Endometrial microvascular endothelial cells (primary cell): ENCODE measurements around the gene TTC23. TPM values are rescaled to one million over a fixed set of nuclear protein-coding genes. Genes with fewer than 3 reads are reported as not detected.
"Not testable (repeated sequence)": the region's sequence is repeated elsewhere in the genome, so short reads cannot be mapped to it uniquely, and the experiment has no call there.

Experiments
- in situ Hi-C: cut with HindIII; loops from 2 replicates; pipeline ENCODE4 v1.10.0; 2017; ENCODE audit warnings: low sequenced_read_pairs, low pct_unique_long_range_greater_than_20kb; ENCODE audit errors: inconsistent ontology term
- total RNA-seq: library from RNA; depleted of rRNA; stranded (reverse); fragments of >200 nt; gene quantifications from one replicate; pipeline ENCODE4 v1.2.3, GENCODE V29; 2015; ENCODE audit errors: inconsistent ontology term

The TTC23 gene
- total RNA-seq, 1 donor from 2014 or later, result 8.1 TPM

DNA sequence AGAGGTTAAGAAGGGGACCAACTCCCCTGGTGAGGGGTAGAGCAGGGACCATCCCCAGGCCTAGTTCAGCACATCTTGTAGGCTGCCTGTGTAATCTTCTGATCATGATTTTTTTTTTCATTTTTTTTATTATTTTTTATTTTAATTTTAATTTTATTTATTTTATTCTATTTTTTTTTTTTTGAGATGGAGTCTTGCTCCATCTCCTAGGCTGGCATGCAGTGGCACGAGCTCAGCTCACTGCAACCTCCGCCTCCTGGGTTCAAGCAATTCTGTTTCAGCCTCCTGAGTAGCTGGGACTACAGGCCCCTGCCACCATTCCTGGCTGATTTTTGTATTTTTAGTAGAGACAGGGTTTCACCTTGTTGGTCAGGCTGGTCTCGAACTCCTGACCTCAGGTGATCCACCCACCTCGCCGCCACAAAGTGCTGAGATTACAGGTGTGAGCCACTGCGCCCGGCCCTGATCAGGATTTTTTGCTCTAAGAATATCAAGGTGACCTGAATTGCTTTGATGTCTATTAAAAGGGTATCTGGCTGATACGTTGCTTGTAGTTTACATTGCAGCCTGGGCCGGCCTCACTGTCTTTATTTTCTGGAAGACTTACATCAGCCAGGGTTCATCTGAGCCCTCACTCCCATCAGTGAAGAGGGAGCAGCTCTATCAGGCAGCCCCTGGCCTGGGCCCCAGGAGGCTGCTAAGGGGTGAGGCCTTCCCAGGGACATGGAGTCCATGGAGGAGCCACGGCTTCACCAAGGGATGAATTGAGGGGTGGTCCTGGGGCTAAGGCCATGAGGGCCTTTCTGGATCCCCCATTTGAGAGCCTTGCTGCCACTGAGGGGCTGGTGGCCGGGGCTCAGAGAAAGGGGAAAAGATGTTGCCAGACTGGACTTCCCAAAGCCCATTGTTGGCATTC, 133.8 kb downstream of the TTC23 start:
- in situ Hi-C loops, result no loop called here

DNA sequence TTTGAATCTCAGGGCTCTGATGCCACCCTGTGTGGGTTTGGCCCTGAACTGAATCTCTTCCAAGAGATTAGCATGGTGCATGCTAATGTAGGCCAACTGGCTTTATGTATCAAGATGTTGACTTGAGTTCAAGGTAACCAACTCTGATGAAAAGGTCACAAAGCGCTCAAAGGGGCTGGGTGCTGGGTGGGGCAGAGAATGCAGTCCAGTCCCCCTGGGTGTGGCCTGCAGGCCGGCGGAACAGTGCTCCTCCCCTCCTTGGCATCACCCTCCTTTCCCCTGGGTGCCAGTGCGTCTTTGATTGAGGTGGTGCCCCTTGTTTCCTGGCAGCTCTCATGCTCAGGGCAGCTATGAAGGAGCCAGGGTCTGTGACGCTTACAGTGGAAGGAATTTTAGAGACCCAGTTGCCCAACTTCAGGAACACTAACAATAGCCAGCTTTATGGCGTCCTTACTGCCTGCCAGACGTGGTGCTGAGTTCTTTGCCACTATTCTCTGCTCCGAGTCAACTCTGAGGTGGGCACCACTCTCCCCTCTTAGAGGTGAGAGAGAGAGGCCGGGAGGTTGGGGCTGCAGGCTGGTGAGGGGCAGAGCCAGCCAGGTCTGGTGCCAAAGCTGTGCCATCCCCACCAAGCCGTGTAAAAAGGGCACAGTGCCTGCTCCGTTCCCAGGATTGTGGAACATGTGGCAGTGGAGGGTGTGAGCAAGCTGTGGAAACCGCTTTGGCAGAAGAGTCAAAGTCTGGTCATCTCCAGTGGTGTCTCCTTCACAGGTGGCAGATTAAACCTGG, 134.7 kb downstream of the TTC23 start:
- in situ Hi-C loops, result no loop called here

DNA sequence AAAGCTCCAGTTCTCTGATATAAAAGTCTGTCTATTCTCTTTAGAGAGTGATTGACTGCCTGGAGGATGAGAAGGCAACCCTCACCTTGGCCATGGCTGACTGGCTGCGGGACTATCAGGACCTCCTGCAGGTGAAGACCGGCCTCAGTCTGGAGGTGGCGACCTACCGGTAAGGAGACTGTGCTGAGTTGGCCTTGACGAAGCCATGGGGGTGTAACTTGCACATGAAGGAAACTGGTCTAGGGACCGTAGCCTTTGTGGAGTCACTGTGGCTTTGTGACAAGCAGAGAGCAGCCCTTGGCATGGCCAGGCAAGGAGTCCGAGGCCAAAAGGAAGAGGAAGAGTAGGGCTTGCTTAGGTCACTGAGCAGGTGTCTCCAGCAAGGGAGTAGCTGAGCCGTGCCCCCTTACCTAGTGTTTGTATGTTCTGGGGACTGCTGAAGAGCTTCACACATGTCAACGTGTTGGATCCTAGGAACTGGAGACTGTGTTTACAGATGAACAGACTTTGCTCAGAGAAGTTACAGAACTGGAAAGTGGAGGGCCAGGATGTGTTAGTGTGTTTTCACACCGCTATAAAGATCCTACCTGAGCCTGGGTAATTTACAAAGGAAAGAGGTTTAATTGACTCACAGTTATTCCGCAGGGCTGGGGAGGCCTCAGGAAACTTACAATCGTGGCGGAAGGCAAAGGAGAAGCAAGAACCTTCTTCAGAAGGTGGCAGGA, 135.7 kb downstream of the TTC23 start:
- in situ Hi-C loops, result no loop called here

DNA sequence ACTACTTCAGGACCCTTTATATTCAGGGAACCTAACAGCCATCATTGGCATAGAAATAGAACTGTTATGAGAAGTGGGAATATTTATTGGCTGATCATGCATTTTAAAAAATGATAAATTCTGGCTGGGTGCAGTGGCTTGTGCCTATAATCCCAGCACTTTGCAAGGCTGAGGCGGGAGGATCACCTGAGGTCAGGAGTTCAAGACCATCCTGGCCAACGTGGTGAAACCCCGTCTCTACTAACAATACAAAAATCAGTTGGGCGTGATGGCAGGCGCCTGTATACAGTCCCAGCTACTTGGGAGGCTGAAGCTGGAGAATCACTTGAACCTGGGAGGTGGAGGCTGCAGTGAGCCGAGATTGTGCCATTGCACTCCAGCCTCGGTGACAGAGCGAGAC, 137.7 kb downstream of the TTC23 start:
- in situ Hi-C loops, result not testable (repeated sequence)

DNA sequence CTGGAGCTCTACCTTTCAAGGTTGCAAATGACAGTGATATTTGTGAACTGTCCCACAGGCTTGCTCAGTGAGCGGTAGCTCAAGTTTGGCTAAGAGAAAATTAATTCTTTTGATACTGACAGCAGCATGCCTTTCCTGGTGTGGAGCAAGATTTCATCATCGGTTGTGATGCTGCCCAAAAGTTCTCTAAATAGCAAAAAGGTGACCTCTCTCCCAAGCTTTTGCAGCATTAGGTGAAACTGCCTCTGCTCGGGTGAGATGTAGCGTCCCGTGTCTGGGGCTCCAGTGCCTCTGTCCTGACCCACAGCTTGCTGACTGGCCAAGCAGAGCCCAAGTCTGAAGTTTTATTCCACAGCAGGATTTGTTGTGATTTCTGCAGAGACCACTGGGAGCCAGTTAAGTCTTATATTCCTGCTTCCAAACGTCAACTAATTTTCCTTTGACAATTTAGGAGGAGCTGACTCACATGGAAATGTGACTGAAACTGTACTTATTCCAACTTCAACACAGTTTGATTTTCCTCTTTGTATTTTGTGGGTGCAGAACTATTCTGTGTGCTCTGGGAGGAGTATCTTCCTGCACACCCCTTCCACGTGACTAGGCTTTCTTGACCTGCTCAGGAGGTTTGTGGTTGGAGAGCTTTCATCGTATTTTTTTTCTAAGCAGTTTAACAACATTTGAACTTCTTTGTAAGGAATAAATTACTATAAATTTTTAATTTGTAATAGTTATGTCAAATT, 138.6 kb downstream of the TTC23 start:
- in situ Hi-C loops, result no loop called here

DNA sequence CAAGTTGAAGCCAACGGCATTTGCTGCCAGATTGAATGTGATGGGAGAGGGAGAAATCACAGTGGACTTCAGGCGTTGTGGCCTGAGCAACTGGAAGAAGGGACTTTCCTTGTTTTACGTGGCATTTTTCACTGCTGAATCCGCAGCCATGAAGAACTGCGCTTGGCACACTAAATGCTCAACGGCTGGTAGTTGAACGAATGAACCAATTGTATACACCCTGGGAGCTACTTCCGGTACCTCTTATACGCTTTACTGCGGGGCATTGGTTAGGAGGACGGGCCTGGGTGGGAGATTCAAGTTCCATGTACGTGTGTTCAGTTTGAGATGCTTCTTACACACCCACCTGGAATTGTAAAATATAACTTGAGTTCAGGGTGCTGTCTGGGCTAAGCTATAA, 139.3 kb downstream of the TTC23 start:
- in situ Hi-C loops, result no loop called here

DNA sequence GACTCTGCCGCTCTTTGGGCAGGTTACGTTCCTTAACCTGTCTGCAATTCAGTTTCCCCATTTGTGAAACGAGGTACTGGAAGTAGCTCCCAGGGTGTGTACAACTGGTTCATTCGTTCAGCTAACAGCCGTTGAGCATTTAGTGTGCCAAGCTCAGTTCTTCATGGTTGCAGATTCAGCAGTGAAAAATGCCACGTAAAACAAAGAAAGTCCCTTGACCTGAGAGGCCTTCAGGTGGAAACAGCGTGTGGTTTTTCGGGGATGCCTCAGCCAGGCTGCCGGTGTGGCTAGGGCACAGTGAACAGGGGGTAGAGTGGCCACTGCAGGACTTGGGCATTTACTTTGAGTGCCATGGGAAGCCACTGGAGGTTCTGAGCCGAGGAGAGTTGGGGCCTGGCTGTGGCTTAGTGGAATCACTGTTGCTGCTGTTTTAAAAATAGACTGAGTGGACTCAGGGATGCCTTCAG, 139.8 kb downstream of the TTC23 start:
- in situ Hi-C loops, result no loop called here

DNA sequence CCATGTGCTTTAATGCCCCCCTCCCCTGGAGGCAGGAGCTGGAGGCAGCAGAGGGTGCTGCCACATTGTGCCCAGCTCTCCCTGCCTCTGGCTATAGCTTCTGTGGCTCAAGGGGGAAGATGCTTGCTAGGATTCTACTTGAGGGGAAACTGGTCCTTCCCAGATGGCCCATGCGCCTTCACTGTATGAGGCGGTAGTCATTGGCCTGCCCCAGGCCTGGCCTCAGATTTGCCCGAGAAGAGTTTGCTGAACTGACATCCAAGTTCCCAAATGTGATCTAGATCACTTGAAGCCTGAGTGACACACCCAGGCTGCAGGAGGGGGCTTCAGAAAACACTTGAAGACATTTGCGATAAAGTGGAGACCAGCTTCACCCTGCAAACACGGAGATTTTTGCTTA, 140.4 kb downstream of the TTC23 start:
- in situ Hi-C loops, result no loop called here

DNA sequence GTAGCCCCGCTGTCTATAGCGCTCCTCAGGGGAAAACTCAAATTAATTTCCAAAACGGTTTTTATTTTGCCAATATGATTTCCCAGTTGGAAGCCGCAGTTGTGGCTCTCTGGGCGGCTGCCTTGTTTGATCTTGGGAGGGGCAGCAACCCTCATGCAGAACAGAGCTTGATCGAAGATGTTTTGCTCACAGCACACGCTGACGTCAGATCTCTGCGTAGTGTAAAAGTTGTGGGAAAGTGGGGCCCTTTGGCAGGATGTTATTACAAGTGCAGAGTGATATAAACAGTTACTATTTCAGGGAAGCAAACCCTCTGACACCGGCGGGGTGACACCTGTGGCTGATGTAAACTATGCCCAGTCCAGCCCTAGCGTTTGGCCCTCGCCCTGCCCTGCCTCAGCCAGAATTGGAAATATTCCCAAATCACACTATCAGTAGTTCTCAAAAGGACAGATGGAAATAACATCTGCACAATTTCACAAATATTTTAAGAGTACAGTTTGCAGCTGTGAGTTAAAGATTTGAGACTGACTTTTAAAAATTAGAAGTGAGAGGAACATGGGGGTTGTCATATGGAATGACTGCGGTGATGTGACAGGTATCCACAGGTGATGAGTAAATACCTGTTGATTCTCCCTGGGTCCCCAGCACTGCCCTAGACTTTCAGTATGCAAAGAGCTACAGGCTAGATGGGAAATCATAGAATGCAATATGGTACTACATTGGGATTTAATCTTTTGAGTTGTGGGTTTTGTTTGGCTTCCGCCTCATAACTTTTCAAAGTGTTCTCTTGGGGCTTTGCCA, 142.8 kb downstream of the TTC23 start:
- in situ Hi-C loops, result no loop called here

DNA sequence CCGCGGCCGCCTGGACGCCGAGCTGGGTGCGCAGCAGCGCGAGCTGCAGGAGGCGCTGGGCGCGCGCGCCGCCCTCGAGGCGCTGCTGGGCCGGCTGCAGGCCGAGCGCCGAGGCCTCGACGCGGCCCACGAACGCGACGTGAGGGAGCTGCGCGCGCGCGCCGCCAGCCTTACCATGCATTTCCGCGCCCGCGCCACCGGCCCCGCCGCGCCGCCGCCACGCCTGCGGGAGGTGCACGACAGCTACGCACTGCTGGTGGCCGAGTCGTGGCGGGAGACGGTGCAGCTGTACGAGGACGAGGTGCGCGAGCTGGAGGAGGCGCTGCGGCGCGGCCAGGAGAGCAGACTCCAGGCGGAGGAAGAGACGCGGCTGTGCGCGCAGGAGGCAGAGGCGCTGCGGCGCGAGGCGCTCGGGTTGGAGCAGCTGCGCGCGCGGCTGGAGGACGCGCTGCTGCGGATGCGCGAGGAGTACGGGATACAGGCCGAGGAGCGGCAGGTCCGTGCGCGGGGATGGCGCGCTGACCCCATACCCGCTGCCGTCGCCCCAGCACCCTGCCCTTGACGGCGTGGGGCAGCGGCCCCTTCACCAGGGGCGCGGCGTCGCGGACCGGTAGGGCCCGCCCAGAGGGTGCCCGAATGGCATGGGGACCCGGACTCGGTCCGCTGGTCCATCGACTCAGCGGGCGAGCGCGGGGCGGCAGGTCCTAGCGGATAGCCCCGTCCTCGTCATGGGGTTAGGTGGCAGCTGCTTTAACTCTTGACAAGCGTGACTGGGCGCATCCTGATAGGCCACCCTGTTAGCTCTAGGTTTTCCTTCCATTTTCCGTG, 143.7 kb downstream of the TTC23 start:
- in situ Hi-C loops, result no loop called here

DNA sequence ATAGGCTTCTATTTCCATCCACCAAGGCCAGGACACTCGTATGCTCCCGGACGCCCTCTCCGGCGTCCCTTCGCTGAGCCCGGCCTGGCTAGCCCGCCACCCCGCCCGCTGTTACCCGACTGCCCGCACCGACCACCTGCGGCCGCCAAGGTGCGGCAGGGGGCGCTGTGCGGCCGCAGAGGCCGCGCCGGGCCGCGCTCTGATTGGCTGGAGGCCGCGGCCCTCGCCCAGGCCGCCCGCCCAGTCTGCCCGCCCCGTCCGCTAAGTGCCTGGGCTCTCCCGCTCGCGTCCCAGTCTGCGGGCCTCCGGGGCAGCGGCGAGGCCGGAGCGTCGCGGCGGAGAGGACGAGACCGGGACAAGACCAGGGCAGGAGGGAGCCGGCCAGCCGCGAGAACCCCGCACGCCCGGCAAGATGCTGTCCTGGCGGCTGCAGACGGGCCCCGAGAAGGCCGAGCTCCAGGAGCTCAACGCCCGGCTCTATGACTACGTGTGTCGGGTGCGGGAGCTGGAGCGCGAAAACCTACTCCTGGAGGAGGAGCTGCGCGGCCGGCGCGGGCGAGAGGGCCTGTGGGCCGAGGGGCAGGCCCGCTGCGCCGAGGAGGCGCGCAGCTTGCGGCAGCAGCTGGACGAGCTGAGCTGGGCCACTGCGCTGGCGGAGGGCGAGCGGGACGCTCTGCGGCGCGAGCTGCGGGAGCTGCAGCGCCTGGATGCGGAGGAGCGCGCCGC, 144.4 kb downstream of the TTC23 start, which contains the start of gene SYNM:
Gene SYNM (plus strand): TSS at position 293 of the 726 bp plus-strand sequence. CDS start 120 bp downstream, at position 413.
- in situ Hi-C loops, result no loop called here

DNA sequence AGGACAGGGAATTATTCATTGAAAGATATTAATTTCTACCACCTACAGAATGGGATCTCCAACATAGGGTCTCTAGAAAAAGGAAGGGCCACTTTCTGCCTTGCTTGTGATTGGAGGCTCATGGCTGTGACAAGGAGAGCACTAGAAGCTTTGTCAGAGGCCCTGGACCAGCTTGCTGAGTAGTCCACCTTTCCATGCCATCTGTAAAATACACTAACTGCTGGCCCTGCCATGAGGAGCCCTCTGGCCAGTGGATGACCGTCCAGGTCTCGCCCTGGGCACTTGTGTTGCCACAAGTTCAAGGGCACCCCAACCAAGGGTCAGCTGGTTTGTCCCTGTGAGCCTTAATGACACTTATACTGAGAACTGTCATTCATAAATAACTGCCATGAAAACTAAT, 146.1 kb downstream of the TTC23 start:
- in situ Hi-C loops, result no loop called here

DNA sequence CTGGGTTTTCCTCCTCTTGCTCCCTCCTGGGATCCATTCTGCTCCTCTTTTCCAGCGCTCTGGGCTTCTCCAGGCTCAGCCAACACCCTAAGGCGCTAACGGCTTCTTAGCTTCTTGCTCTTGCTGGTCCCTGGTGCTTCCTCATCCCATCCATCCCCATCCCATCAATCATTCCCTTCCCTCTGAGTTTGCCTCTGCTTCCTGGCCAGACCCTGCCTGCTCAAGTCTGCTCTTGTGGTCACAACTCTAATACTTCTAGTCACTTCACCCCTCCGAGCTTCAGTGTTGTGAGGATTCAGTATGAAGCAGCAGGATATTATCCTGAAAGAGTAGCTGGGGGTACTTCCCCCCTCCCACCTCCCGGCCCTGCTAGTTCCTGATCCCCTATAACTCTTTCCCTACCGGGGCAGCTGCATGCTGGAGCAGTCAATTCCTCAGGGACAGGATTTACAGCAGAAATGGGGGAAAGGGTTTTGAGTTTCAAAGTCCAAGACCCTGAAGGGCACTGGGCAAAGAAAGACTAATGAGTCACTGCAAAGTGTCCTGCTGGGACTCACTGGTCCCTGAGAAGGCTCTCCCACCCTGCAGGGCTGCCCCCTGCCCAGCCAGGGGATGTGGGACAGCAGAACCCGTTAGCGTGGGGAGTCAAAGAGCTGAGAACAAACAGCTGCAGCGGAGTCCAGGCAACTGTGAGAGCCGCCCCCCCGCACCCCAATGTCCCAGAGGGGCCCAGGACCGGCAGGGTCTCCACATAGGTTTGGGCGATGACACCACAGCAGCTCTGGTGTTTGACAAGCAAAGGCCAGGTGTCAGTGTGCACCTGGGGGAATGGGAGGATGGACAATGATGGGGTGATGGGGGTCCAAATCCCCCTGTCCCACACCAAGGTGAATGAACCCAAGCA, 146.8 kb downstream of the TTC23 start:
- in situ Hi-C loops, result no loop called here

DNA sequence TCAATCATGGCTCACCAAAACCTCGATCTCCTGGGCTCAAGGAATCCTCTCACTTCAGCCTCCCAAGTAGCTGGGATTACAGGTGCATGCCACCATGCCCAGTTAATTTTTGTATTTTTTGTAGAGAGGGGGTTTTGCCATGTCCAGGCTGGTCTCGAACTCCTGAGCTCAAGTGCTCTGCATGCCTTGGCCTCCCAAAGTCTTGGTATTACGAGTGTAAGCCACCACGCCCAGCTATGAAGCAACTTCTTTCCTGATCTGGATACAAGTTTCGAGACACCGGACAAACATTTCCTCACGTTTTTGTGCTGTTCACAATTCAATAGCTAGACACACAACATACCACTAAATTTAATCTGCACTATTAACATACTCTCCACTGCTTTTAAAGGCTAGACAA, 147.9 kb downstream of the TTC23 start:
- in situ Hi-C loops, result no loop called here
